Thyroid gland (tissue), 4 donors: ENCODE measurements around the gene BIVM.

Experiments
- POLR2A ChIP-seq, 2 donors: fragments of 450-650 bp; IDR thresholded peaks; one replicate each; pipeline ENCODE4 v1.6.1; 2017; ENCODE audit warnings: antibody characterized with exemption in 2 of 2, mild to moderate bottlenecking in 2 of 2, moderate library complexity in 1 of 2
- TF ChIP-seq, protein P1 (sequence below), 6 experiments: fragments of 200-600 bp in 3 of 6; fragments of 450-650 bp in 3 of 6; sonication (generic) in 3 of 6; IDR thresholded peaks; one replicate each; pipeline ENCODE4 v1.5.1; 2016 to 2019; ENCODE audit warnings: antibody characterized with exemption in 6 of 6, mild to moderate bottlenecking in 2 of 6, inconsistent platforms in 1 of 6, moderate library complexity in 1 of 6

- no peak for TF ChIP-seq POLR2A (IDR thresholded peaks at IDR 0.05)
- TF ChIP-seq, protein P1, sequence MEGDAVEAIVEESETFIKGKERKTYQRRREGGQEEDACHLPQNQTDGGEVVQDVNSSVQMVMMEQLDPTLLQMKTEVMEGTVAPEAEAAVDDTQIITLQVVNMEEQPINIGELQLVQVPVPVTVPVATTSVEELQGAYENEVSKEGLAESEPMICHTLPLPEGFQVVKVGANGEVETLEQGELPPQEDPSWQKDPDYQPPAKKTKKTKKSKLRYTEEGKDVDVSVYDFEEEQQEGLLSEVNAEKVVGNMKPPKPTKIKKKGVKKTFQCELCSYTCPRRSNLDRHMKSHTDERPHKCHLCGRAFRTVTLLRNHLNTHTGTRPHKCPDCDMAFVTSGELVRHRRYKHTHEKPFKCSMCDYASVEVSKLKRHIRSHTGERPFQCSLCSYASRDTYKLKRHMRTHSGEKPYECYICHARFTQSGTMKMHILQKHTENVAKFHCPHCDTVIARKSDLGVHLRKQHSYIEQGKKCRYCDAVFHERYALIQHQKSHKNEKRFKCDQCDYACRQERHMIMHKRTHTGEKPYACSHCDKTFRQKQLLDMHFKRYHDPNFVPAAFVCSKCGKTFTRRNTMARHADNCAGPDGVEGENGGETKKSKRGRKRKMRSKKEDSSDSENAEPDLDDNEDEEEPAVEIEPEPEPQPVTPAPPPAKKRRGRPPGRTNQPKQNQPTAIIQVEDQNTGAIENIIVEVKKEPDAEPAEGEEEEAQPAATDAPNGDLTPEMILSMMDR (IDR thresholded peaks at IDR 0.05) = no peak
Measured at GRCh38 chr13:102863590-102863989, 64.7 kb downstream of the BIVM start.
